ENCODE results near the gene FREM2.

DNA sequence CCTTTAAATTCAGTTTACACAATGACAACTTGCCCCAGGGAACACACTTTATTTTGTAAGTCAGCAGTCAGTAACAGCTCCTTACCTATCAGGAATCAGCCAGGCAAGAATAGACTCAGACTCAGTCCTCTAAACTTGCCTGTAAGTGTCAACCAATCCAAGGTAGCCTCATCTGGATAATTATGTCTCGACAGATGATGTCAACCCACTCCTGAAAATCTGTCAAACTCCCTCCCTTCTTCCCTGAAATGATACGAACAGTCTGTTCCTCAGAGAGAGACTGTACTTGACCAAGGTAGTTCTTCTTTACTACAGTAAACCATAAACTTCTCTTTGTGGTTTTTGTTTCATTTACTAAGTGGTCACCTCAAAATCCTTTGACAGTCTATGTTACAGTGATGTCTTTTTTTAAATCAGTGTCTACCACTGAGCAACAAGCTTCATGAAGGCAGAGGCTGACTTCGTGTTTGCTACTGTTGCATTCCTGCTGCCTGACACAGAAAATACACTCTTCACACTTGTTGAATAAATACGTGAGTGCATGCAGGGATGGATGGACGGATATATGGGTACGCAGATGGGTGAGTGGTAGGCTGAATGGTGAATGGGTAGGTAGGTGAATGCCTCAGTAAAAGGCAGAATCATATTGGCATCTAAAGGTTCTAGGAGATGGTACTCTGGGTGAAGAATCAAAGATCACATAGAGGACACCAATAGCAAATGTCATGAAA lies 17.5 kb upstream of the FREM2 start:
- TF ChIP-seq, protein P1, sequence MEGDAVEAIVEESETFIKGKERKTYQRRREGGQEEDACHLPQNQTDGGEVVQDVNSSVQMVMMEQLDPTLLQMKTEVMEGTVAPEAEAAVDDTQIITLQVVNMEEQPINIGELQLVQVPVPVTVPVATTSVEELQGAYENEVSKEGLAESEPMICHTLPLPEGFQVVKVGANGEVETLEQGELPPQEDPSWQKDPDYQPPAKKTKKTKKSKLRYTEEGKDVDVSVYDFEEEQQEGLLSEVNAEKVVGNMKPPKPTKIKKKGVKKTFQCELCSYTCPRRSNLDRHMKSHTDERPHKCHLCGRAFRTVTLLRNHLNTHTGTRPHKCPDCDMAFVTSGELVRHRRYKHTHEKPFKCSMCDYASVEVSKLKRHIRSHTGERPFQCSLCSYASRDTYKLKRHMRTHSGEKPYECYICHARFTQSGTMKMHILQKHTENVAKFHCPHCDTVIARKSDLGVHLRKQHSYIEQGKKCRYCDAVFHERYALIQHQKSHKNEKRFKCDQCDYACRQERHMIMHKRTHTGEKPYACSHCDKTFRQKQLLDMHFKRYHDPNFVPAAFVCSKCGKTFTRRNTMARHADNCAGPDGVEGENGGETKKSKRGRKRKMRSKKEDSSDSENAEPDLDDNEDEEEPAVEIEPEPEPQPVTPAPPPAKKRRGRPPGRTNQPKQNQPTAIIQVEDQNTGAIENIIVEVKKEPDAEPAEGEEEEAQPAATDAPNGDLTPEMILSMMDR (IDR thresholded peaks at IDR 0.05; ENCODE audit: low read depth, low read length): no peak
- TF ChIP-seq, protein P2, sequence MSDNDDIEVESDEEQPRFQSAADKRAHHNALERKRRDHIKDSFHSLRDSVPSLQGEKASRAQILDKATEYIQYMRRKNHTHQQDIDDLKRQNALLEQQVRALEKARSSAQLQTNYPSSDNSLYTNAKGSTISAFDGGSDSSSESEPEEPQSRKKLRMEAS (IDR thresholded peaks at IDR 0.05; ENCODE audit: low read depth, low read length): no peak
- TF ChIP-seq POLR2A (IDR thresholded peaks at IDR 0.05; ENCODE audit: extremely low read depth, insufficient read length): no peak
- no peak for TF ChIP-seq MYC (IDR thresholded peaks at IDR 0.05; ENCODE audit: low read depth, low read length)

Data from NB4 (cell line).